HUDEP-2 (cell line): ENCODE data around the gene FYCO1.

Source experiments
- DNase-seq, 76 experiments: peaks; one replicate each; lab custom pipeline; 2025; ENCODE audit not compliant: unreplicated experiment in 76 of 76; lab: John Stamatoyannopoulos, UW

Gene FYCO1

DNA sequence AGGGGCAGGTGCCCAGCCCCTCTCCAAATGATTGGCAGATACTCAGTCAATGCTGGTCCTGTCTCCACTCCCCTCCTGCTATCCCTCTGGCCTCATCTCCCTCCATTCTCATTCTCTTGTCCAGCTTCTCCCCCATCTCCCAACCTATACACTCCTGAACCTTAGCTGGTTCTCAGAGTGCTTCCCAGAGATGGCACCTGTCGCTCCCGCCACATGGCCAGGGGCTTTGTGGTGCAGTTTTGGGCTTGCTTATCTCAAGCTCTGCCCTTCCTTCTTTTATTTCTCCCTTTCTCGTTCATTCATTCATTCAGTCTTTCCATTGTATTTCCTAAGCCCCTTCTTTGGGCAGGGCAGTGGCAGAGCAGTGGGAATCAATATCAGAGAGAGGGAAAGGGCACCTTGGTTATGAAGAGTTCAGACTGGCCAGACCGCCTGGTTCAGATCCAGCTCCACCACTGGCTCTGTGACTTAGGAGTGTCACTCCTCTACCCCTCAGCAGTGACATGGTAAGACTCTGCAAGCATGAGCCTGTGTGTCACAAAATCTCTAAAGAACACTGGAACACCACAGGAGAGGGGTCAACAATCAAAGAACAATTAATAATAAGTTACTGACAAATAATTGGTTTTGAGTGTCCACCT lies 72.6 kb downstream of the FYCO1 start:
- no peak for DNase-seq

DNA sequence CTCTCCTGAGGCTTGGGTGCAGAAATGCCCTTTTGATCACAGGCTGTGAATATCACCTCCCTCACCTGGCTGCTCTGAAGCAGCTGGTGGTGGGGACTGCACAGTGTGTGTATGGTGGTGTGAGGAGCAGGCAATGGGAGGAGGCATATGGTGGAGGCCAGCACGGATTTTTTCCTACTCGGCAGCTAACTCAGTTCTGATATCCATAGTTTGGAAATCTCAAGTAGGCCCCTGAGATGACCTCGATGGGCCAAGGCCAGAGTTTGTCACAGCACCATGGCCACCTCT lies 73.6 kb downstream of the FYCO1 start:
- DNase-seq: no peak

GRCh38 chr3:45921158-45922038 lies 74.2 kb downstream of the FYCO1 start:
- DNase-seq: no peak

- DNase-seq: no peak
Measured at GRCh38 chr3:45917146-45917898, 78.3 kb downstream of the FYCO1 start.

- peak in 14 of 76 experiments; percentile 5 to 70 (median 16) for DNase-seq
Measured at GRCh38 chr3:45915518-45916231, 79.9 kb downstream of the FYCO1 start.

- DNase-seq: no peak
Measured at GRCh38 chr3:45915059-45915439, 80.6 kb downstream of the FYCO1 start.

DNA sequence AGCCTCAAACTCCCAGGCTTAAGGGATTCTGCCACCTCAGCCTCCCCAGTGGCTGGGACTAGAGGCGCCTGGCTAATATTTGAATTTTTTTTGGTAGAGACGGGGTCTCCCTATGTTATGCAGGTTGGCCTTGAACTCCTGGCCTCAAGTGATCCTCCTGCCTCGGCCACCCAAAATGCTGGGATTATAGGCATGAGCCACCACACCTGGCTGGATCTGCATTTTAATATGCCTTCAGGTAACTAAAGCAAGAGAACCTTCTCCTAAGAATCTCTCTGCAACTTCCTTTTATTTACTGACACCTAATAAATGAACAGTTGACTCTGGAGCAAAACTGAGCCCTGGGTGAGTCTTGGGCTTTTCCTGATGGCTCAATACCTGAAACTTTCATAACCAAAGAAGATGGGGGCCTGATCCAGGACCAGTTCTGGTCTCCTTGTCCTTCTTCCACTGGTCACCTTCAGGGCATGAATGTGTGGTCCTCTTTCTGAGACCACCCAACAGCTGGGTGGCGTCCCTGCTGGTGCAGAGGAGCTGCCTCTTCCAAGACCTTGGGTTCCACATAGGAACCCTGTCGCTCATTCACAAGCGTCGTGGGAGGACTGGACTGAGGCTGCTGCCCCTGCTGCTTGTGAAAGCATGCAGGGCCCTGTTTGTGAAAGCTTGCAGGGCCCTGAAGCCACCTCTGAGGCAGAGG lies 81.1 kb downstream of the FYCO1 start:
- DNase-seq: no peak

GRCh38 chr3:45912435-45912834 lies 83.2 kb downstream of the FYCO1 start:
- DNase-seq: no peak

DNA sequence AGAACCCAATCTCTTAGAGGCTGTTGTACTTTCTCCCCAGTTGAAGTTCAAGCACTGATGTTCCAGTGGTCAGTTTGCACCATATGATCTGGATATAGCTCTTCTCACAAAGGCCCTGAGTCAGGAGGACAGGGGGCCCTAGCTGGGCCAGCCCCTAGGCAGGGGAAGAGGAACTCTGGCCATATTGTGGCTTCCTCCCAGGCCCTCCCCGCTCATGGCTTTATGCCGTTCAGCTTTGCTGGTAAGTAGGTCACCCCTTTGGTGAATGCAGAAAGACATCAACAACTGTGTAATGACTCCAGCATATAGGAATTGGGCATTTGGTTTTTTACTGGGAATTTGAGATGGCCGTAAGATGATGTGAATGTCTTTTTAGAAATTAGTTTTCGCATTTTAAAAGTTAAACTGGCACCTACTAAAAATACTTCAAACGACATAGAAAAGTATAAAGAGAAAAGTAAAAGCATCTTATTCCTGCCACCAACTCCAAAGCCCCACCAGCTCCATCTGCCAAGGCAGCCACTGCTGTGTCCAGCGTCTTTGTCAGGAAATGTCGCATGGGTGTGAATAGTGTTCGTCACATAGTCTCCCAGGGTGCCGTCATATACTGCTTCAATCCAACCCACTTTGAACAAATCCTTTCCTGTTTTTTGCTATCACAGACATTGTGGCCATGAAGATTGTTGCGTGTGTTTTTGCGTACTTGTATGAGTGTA lies 84.0 kb downstream of the FYCO1 start:
- DNase-seq: no peak

DNA sequence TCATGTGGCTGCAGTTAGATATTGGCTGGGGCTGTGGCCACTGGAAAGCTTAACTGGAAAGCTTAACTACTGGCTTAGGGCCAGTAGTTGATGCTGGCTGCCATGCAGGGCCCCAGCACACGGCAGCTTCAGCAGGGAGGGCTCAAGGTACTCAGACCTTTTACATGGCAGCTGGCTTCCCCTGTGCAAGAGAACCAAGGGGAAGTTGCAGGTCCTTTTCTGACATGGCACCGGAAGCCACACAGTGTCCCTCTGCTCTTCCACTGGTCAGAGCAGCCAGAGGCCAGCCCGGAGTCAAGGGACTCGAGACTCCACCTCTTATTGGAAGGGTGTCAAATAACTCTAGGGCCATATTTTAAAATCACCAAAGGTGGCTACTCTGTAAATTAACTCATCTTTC lies 84.7 kb downstream of the FYCO1 start:
- no peak for DNase-seq

GRCh38 chr3:45909542-45909941 lies 86.1 kb downstream of the FYCO1 start:
- DNase-seq: no peak

- DNase-seq: no peak
Measured at GRCh38 chr3:45908761-45909160, 86.9 kb downstream of the FYCO1 start.

GRCh38 chr3:45907769-45908705 lies 87.6 kb downstream of the FYCO1 start:
- DNase-seq: no peak

DNA sequence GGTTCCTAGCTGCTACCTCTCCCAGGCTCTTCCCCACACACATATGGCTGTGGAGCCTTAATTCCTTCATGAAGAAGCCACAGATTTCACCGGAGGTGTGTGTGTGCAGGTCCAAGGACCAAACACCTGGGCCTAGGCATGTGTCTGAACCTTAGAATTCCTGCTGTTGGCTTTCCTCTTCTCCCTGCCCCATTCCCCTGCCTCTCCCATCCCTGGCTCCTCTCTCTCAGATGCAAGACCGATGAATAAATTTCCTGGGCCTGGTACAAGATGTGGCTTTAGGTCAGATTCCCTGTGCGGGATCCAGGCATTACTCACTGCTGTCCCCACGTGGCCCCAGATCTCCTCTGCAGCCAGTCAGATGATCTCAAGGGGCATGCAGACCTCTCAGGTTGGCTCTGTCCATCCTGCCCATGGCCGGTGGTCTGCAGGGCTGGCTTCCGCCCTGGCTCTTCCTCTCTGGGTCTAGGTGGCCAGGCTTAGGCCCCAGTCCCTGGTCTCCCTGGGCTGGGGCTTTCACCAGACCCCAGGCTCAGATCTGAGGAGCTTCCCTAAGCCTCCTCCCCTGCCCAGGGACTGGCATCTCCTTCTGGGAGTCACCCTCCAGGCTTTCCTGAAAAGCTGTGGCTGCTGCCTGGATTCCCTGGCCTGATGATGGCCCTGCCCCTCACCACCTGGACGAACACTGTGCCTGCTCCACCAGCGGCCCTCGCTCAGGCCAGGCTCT lies 88.8 kb downstream of the FYCO1 start:
- peak in 1 of 76 experiments; percentile 2 for DNase-seq

DNA sequence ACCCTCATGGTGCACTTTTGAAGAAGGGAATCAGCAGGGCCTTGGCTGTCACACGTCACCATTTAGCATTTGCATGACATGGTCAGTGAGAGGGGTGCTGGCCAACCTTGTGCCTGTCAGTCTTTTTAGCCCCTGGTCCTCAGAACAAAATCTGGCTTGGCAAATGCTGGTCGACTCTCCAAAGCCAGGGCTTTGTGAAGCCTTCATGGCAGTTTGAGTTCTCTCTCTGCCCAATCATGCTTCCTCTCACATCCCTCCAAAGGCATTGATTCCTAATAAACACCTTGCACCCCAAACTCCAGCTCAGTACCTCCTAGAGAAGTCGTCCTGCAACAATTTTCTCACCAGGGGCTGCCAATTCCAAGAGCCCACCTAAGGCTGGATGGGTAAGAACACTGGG lies 89.9 kb downstream of the FYCO1 start:
- no peak for DNase-seq

GRCh38 chr3:45904931-45905330 lies 90.7 kb downstream of the FYCO1 start:
- DNase-seq: no peak

- DNase-seq: no peak
Measured at GRCh38 chr3:45896956-45897355, 98.7 kb downstream of the FYCO1 start.
